Ascending aorta (tissue), 2 donors: ENCODE measurements around the gene KCNN4. TPM values are rescaled to one million over a fixed set of nuclear protein-coding genes. Genes with fewer than 3 reads are reported as not detected.
"Not testable (repeated sequence)": the region's sequence is repeated elsewhere in the genome, so short reads cannot be mapped to it uniquely, and the experiment has no call there.

Source experiments
- DNase-seq, 2 donors: peaks; one replicate each; pipeline ENCODE4 v3.0.0-alpha.2; 2019; ENCODE audit warnings: low spot score in 2 of 2
- H3K27ac ChIP-seq, 2 donors: fragments of 200-600 bp; sonication (generic); one replicate each; pipeline ENCODE4 v1.5.1; 2016 to 2017; ENCODE audit warnings: mild to moderate bottlenecking in 1 of 2
- H3K27me3 ChIP-seq: fragments of 200-600 bp; sonication (generic); one replicate; pipeline ENCODE4 v1.5.1; 2017
- H3K36me3 ChIP-seq, 2 donors: fragments of 200-600 bp; sonication (generic); one replicate each; pipeline ENCODE4 v1.5.1; 2016
- H3K4me1 ChIP-seq, 2 donors: fragments of 200-600 bp; sonication (generic); one replicate each; pipeline ENCODE4 v1.5.1; 2016 to 2017; ENCODE audit warnings: mild to moderate bottlenecking in 1 of 2
- H3K4me3 ChIP-seq, 2 donors: fragments of 200-600 bp; sonication (generic); one replicate each; pipeline ENCODE4 v1.5.1; 2016 to 2017; ENCODE audit warnings: mild to moderate bottlenecking in 1 of 2
- H3K9me3 ChIP-seq, 2 donors: fragments of 200-600 bp; sonication (generic); one replicate each; pipeline ENCODE4 v1.5.1; 2016
- intact Hi-C: fragments of 100-400 bp; cut with DNase I; formaldehyde crosslinking; loops from one replicate; pipeline ENCODE4 v1.15.1; 2023
- total RNA-seq: library from RNA; depleted of rRNA; stranded (reverse); fragments of >200 nt; gene quantifications from one replicate; pipeline ENCODE4 v1.1.0, GENCODE V29; 2016
- TF ChIP-seq, protein P1 (sequence below), 3 experiments: fragments of 200-600 bp in 2 of 3; fragments of 450-650 bp in 1 of 3; sonication (generic) in 2 of 3; IDR thresholded peaks; one replicate each; pipeline ENCODE4 v1.5.1; 2016 to 2019; ENCODE audit warnings: antibody characterized with exemption in 3 of 3, mild to moderate bottlenecking in 1 of 3, moderate library complexity in 1 of 3

The KCNN4 gene
- total RNA-seq, 1 donor from 2014 or later: 2.3 TPM

DNA sequence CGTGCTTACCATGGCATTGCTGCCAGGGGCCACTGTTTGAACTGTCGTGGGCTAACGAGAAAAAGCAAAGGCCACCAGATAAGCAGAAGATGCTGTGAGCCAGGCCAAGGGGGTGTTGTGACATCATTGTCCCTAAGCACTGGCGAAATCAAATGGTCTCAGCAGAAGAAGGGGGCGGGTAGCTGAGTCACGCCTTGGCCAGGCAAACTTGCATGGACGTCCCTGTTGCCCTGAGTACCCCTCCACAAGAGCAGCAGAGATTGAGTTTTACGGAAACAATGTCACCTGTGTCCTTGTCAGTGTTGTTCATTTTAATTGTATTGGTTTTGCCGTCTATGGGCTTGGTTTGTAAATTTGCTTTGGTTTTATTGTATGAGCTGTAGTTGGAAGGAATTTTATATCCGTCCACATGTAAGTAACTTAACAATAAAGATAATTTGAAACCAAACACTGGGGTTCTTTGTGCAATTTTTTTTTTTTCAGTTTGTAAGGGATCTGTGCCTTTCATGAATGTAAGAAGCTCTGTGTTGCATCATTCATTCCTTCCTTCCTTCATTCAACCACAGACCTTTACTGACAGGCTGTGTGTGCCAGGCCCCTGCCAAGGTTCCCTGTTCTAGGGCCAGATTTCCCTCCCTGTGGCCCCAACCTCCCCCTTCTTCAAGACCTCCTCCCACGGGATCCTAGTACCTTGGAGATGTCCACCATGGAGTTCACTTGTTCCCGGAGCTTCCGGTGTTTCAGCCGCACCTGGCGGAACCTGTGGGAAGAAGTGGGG, 12.3 kb downstream of the KCNN4 start:
- DNase-seq: peak in 1 of 2 donors; percentile 80
- TF ChIP-seq, protein P1, sequence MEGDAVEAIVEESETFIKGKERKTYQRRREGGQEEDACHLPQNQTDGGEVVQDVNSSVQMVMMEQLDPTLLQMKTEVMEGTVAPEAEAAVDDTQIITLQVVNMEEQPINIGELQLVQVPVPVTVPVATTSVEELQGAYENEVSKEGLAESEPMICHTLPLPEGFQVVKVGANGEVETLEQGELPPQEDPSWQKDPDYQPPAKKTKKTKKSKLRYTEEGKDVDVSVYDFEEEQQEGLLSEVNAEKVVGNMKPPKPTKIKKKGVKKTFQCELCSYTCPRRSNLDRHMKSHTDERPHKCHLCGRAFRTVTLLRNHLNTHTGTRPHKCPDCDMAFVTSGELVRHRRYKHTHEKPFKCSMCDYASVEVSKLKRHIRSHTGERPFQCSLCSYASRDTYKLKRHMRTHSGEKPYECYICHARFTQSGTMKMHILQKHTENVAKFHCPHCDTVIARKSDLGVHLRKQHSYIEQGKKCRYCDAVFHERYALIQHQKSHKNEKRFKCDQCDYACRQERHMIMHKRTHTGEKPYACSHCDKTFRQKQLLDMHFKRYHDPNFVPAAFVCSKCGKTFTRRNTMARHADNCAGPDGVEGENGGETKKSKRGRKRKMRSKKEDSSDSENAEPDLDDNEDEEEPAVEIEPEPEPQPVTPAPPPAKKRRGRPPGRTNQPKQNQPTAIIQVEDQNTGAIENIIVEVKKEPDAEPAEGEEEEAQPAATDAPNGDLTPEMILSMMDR (IDR thresholded peaks at IDR 0.05): no peak
- Histone ChIP-seq H3K4me1 (peaks cover 6 to 16% of the 10 kb centered on the region in 2 donors), H3K4me3 (no peak overlapping the region), H3K36me3 (no peaks in the 10 kb centered on the region), H3K27me3 (no peaks in the 10 kb centered on the region), H3K9me3 (no peaks in the 10 kb centered on the region), H3K27ac (no peak overlapping the region)
- intact Hi-C loops: no loop called here

DNA sequence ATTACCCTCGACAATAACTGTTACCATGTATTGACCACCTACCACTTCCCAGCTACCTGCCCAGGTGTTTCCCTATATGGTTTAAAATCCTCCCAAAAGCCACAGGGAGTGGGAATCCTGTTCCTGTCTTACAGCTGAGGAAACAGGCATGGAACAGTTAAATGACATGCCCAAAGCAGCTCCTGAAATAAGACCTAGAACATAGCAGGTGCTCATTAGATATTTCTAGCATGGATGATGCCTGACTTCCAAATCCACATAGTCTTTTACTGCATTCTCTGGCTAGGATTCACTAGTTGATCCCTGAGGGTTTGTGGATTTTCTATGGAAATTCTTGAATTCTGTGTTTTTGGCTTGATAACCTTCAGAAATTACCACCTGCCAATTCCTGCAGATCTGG, 13.0 kb downstream of the KCNN4 start:
- no peak overlapping the region for H3K4me3 ChIP-seq
- no peaks in the 10 kb centered on the region for H3K36me3 ChIP-seq
- H3K27me3 ChIP-seq: no peaks in the 10 kb centered on the region
- TF ChIP-seq, protein P1 (IDR thresholded peaks at IDR 0.05): no peak
- no peak overlapping the region for H3K27ac ChIP-seq
- peaks cover 6 to 22% of the 10 kb centered on the region in 2 donors for H3K4me1 ChIP-seq
- intact Hi-C loops: no loop called here
- no peak for DNase-seq
- no peaks in the 10 kb centered on the region for H3K9me3 ChIP-seq

DNA sequence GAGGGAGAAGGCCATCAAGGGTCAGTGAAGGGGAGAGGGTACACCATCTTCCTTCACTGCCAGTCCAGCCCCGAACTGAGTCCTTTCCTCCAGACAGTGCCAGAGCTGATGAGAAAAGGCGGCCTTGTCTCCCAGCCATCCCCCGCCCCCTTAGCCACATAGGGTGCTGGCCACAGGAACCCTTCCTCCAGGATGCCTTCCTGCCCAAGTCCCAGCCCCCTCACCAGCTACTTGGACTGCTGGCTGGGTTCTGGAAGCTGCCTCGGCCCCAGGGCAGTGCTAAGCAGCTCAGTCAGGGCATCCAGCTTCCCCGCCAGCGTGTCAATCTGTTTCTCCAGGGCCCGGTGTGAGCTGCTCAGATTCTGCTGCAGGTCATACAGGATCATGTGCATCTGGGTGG, 13.5 kb downstream of the KCNN4 start:
- H3K4me1 ChIP-seq: peaks cover 6 to 23% of the 10 kb centered on the region in 2 donors

DNA sequence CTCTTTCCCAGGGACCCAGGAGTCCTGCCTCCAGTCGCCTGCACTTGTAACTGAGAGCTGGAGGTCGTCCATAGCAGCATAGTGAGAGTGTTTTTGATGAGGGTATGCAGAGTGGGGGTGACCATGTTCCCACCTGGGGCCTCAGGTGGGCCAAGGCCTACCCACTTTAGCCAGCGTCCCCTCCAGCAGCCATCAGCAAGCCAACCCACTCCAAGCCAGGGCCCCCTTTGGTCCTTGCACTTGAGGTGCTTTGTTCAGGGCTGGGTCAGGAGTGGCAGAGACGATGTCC, 14.1 kb downstream of the KCNN4 start:
- DNase-seq: no peak
- Histone ChIP-seq H3K9me3 (no peaks in the 10 kb centered on the region), H3K27me3 (no peaks in the 10 kb centered on the region), H3K4me3 (no peak overlapping the region), H3K4me1 (peaks cover 6 to 23% of the 10 kb centered on the region in 2 donors), H3K27ac (no peak overlapping the region), H3K36me3 (no peaks in the 10 kb centered on the region)
- intact Hi-C loops: no loop called here
- TF ChIP-seq, protein P1 (IDR thresholded peaks at IDR 0.05): no peak

More for the DNA sequence above, 13.5 kb downstream of the KCNN4 start:
- Histone ChIP-seq H3K4me3 (no peak overlapping the region), H3K27me3 (no peaks in the 10 kb centered on the region), H3K9me3 (no peaks in the 10 kb centered on the region), H3K36me3 (no peaks in the 10 kb centered on the region), H3K27ac (peak overlapping the region in 1 of 2 donors; percentile 18)
- no peak for DNase-seq
- intact Hi-C loops: no loop called here
- TF ChIP-seq, protein P1 (IDR thresholded peaks at IDR 0.05): no peak

DNA sequence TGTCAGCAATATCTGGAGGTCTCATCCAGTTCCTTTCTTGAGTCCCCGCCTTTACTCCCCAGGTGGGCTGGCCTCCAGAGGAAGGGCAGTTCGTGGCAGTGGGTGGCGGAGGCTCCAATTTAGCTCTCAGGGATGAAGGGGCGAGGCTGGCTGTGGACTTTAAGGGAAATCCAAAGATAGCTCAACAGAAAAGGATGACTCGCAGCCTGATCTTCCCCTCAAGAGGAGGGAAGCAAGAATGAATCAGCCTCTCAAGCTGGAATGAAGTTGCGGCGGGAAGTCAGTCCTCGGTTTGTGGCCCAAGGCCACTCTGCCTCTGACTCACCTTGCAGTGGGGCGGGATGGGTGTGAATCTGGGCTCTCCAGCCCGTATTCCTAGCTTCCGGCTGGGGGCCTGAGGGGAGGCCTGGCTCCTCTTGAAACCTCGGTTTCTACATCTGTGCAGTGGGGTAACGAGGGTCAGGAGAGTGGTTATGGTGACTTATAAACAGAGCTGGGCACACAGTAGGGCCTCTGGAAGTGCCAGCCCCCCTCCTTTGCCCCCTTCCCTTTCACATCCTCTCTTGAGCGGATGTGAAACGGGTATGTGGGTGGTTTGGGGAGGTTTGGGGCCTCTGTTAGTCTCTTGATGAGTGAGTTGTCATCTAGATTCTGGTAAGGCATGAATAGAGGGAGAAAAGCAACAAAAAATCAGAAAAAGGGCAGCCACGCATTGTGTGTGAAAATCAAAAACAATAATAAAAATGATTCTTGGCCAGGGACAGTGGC, 15.5 kb downstream of the KCNN4 start:
- Histone ChIP-seq H3K4me3 (no peak overlapping the region), H3K27ac (peak overlapping the region; percentile 76 to 80), H3K9me3 (no peaks in the 10 kb centered on the region), H3K4me1 (peaks cover 6 to 23% of the 10 kb centered on the region in 2 donors), H3K27me3 (no peaks in the 10 kb centered on the region), H3K36me3 (no peaks in the 10 kb centered on the region)
- intact Hi-C loops: no loop called here
- TF ChIP-seq, protein P1 (IDR thresholded peaks at IDR 0.05): no peak
- peak; percentile 59 to 90 for DNase-seq

DNA sequence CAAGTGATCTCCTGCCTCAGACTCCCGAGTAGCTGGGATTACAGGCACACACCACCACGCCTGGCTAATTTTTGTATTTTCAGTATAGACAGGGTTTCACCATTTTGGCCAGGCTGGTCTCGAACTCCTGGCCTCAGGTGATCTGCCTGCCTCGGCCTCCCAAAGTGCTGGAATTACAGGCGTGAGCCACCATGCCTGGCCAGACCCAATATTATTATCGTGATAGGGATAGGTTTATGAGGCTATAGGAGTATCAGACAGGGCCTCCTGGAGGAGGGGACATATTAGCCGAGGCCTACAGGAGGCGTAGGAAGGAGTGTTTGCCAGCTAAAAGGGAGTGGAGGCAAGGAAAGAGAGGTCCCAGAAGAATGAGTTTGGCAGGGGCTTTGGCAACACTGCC, 16.1 kb downstream of the KCNN4 start:
- peaks cover 6 to 23% of the 10 kb centered on the region in 2 donors for H3K4me1 ChIP-seq
- H3K9me3 ChIP-seq, H3K36me3 ChIP-seq, H3K4me3 ChIP-seq, DNase-seq, H3K27me3 ChIP-seq, intact Hi-C loops: not testable (repeated sequence)
- H3K27ac ChIP-seq: peak overlapping the region; percentile 76 to 80
